IPS DF 4.7 (cell line): ENCODE data around the gene RASGRF2.
"Not testable (repeated sequence)": the region's sequence is repeated elsewhere in the genome, so short reads cannot be mapped to it uniquely, and the experiment has no call there.

Experiments
- DNase-seq: peaks from one replicate; pipeline ENCODE4 v3.0.0-alpha.2; 2013; ENCODE audit warnings: low spot score; ENCODE audit errors: extremely low read depth

Gene RASGRF2

GRCh38 chr5:81234299-81234698 lies 274.1 kb downstream of the RASGRF2 start:
- DNase-seq = no peak

DNA sequence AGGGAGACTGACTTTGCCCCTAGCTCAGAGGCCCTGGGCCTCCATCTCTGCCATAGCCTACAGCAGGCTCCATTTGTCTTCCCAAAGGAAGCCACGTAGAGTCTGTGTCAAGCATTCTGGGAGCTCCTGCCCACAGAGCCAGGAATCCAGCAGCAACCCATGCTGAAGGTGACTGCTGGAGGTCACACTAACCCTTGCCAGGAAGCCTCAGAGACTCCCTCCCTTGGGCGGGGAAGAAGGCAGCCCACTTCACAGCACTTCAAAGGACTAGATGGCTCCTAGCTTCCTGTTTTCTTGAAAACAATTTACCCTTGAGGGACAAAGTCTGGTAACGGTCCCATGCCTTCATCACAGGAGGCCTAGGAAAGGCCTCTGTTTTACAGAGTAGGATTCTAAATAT lies 274.6 kb downstream of the RASGRF2 start:
- no peak for DNase-seq

GRCh38 chr5:81235287-81236072 lies 275.3 kb downstream of the RASGRF2 start:
- no peak for DNase-seq

DNA sequence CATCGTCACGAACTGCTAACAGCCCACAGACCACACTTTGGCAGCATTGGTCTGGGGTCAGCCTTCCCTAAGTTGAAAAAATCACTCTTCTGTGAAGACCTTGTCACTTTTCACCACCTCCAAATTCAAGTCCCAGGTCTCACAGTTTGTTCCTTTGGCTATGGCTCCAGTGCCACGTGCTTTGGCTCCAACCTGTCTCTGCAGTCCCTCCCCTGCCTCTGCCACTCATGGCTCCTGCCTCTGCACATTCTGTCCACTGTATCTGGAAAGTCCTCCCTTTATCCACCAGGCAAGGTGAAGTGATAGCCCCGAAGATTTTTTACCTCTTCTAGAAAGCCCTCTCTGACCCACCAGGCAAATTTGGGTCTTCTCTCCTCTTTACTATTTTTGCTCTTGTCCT lies 278.3 kb downstream of the RASGRF2 start:
- DNase-seq = no peak

DNA sequence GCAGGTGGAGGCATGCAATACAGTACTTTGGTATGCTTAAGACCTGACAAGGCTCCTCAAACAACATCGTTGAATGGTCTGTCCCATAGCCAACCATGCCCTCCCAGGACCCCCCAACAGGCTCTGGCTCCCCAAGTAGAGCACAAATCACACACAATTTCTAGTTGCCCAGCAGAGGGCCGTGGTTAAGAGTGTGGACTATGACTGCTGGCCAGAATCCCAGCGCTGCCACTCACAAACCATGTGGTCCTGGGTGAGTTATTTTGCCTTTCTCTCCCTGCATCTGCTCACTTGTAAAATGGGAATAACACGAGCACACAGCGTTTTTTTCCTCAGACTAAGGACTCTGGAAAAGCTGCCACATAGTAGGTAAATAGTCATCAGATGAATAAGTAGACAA lies 279.4 kb downstream of the RASGRF2 start:
- no peak for DNase-seq

- no peak for DNase-seq
Observed at GRCh38 chr5:81241001-81241400, 280.8 kb downstream of the RASGRF2 start.

GRCh38 chr5:81241961-81242648 lies 281.9 kb downstream of the RASGRF2 start:
- no peak for DNase-seq

- DNase-seq = no peak
Observed at GRCh38 chr5:81242906-81243436, 282.8 kb downstream of the RASGRF2 start.

DNA sequence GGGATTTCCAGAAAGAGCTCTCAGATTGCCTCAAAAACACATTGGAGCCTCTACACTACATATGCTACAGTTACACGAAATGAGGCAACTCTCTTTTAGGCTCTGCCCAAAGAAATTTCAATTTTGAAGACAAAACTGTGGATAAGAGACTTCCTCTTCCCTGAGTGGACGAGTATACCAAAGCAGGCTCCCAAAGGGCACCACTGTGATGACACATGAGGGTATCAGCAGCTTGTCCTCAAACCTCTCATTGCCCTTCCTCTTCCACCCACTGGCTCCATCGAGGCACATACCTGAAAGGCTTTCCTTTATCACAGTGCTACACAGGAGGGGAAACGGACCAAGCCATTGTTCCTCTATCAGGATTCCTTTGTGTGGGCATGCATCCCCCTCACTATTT lies 284.3 kb downstream of the RASGRF2 start:
- DNase-seq = no peak

- DNase-seq = no peak
Observed at GRCh38 chr5:81245871-81246235, 285.7 kb downstream of the RASGRF2 start.

DNA sequence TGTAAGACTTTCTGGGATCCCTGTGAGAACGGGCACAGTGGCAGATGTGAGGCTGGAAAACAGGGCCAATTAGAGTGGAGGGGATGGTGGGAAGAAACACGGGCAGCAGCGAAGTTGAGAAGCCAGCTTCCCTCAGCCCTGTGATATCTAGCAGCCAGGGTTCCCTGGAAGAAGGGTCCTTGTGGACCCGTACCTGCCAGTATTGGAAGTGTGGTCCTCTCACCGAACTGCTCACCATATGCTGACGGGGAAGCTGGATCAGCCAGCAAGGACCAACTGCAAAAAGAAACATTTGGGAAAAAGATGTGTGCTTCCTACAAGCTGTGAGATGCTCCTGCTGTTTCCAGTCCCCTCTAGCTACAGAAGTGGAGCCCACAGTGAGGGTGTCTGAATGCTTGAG lies 286.5 kb downstream of the RASGRF2 start:
- DNase-seq = no peak

DNA sequence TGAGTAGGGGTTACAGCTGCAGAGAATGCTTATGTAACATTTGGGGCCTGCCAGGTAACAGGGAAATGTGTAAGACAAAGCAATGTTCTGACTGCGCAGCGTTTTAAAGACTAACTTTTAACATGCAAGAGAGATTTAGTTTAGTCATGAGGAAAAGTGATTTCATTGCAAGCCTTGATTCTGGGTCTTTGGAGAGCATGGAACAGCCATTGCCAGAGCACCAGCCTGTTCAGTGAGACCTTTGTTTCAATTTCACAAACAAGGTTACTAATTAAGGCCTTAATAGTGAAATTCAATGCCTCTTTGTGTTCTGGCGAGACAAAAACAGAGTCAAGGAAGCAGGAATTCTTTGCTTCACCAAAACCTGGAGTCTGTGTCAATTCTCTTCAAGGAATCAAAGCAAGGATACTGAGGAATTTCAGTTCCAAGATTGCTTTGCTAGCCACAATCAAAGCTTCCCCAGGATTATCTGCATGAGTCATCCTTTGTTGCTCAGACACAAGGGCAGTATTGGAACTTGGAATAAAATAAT lies 287.3 kb downstream of the RASGRF2 start:
- DNase-seq = no peak

DNA sequence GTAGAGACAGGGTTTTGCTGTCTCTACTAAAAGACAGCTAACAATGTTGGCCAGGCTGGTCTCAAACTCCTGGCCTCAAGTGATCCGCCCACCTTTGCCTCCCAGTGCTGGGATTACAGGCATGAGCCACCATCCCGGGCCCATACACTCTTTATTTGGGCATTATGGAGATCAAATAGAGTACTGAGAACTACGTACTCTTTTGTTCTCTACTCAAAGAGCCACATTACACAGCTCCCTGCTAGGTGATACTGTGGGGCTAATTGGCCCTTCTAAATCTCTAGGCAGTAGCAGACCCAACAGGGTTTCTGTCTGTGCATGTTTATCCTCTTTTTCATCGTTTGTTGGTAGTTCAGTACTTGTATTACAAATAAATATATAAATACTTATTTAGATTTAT lies 289.1 kb downstream of the RASGRF2 start:
- no peak for DNase-seq

DNA sequence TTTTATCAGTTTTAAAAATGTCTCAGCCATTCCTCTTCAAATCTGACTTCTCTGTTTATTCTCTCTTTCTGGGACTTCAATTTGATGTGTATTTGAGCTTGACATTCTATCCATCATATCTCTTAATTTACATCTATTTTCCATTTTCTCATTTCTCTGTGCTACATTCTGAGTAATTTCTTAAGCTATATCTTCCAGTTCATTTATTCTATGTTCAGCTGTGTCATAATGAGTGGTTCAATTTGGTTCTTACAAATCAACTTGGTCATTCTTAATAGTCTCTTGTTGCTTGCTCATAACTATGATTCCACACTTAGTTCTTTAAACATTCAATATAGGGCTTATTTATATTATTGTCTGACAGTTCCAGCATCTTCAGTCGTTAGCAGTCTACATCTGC lies 289.8 kb downstream of the RASGRF2 start:
- DNase-seq = no peak

- no peak for DNase-seq
Observed at GRCh38 chr5:81251922-81252321, 291.8 kb downstream of the RASGRF2 start.

- DNase-seq = no peak
Observed at GRCh38 chr5:81252904-81253303, 292.7 kb downstream of the RASGRF2 start.

DNA sequence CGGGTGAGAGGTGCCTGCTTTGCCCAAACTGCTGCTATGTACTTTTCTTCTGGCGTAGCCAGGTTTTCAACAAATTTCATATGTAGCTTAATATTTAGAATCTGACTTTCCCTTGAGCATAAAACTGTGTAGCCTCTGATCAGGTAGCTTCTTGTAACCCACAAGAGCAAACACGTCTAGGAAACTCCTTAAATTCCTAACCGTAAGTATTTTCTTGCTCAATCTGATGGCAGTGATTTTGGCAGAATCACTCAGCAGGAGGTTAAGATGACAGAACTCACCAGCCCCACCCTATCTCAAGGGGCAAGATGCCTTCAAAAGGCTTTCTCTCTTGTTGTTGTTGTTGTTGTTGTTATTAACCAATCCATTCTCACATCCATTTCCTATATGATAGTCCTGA lies 293.7 kb downstream of the RASGRF2 start:
- DNase-seq = no peak

- no peak for DNase-seq
Observed at GRCh38 chr5:81254886-81255559, 294.9 kb downstream of the RASGRF2 start.

DNA sequence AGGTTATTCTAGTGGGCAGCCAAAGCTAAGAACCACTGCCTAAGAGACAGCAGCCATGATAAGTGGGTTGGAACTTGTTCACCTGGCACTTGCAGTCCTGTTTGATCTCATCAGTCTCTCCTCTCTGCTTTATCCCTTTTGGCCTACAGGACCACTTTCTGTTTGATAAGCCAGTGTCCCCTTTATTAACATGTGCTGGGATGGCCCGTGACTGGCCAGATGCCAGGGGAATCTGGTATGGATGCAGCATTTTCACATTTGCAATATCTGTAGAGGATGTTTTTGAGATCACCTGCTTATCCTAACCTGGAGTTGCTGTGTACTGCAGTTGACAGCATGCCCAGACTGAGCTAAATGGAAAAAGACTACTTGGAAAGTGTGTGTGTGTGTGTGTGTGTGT lies 296.6 kb downstream of the RASGRF2 start:
- no peak for DNase-seq

- not testable (repeated sequence) for DNase-seq
Observed at GRCh38 chr5:81262796-81263195, 302.6 kb downstream of the RASGRF2 start.

DNA sequence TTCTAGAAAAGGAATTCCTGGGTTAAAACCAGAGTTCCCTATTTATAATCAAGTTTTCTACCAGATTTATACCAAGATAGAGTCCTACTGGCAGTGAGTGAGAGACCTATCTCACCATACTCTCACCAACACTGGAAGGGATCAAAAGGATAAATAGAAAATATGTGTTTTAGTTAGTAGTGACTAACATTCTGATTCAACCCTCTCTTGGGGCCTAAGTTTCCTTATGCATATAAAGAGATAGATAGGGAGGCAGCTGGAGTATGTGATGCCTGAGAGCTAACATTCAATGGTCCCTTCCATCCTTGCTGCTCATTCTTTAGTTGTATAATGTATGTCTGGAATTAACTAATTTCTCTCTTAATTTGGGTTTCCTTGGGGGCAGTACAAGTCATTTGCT lies 304.9 kb downstream of the RASGRF2 start:
- DNase-seq = no peak
